HG03108 (cell line): ENCODE measurements around the gene FOXP2.
"Not testable (repeated sequence)": the region's sequence is repeated elsewhere in the genome, so short reads cannot be mapped to it uniquely, and the experiment has no call there.

Experiments used
- ATAC-seq: cut with Tn5 transposase; IDR thresholded peaks from one replicate; pipeline ENCODE4 v1.9.1; 2021; ENCODE audit warnings: moderate library complexity; ENCODE audit not compliant: unreplicated experiment

The FOXP2 gene

GRCh38 chr7:114419441-114420272, 5.0 kb downstream of the FOXP2 start:
- no peak for ATAC-seq

- no peak for ATAC-seq
Observed at GRCh38 chr7:114422507-114423501, 8.2 kb downstream of the FOXP2 start.

DNA sequence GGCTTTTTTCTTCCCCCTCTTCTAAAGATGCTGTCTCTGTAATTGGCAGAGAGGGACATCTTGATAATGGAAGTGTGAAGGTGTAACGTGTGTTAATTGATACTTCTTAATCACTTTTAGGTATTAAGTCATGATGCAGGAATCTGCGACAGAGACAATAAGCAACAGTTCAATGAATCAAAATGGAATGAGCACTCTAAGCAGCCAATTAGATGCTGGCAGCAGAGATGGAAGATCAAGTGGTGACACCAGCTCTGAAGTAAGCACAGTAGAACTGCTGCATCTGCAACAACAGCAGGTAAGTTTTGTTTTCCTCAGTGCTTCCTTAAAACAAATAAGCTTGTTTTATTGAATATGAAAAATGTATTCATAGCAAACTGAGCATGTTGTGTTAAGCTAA, 11.8 kb downstream of the FOXP2 start:
- no peak for ATAC-seq

GRCh38 chr7:114426824-114427223, 12.2 kb downstream of the FOXP2 start:
- no peak for ATAC-seq

DNA sequence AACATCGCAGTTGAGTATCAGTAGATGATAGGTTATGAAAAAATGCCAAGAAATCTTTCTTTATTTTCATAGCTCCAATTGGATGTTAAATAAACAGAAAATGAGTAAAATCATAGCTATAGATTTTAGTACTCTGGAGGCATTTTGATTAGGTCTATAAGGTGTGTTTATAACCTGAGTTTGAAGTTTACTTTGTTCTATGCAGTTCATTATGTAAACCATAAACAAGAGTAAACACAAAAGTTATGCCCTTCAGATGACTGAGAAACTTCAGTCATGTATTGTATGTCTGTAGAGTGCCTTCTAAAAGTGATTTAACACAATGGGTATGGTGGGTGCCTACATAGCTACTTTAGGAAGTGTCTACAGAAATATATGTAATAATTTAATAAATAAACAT, 13.6 kb downstream of the FOXP2 start:
- ATAC-seq = no peak

GRCh38 chr7:114431189-114431588, 16.6 kb downstream of the FOXP2 start:
- ATAC-seq = no peak

GRCh38 chr7:114432061-114432460, 17.4 kb downstream of the FOXP2 start:
- no peak for ATAC-seq

DNA sequence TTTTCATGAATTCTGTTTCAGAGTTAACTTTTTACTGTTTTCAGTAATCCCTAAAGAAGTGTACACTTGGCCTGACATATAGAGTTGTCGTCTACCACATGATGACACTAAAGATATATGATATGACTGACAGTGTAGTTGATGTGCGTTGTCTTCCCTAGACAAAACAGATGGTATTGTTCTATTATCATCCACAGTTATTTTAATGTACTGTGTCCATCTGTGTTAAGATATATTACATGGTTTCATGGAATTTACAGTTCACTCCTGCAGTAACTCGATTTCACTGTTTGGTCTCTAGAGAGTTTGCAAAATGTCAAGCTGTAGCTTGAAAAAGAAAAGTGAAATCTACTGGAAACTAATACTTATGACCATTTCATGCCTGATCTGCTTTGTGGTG, 18.1 kb downstream of the FOXP2 start:
- no peak for ATAC-seq

- ATAC-seq = no peak
Observed at GRCh38 chr7:114439581-114439980, 25.0 kb downstream of the FOXP2 start.

DNA sequence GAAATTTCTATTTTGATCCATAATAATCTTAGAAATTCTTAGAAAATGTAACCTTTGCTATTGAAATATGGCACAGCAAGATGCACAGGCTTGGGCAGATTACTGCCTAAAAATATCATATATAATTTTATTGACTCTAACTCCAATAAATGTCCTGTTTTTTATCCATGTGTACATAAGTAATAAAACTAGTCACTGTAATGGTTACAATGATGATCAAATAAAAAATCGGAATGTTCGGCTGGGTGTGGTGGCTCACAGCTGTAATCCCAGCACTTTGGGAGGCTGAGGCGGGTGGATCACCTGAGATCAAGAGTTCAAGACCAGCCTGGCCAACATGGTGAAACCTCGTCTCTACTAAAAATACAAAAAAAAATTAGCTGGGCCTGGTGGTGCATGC, 26.3 kb downstream of the FOXP2 start:
- ATAC-seq = not testable (repeated sequence)

DNA sequence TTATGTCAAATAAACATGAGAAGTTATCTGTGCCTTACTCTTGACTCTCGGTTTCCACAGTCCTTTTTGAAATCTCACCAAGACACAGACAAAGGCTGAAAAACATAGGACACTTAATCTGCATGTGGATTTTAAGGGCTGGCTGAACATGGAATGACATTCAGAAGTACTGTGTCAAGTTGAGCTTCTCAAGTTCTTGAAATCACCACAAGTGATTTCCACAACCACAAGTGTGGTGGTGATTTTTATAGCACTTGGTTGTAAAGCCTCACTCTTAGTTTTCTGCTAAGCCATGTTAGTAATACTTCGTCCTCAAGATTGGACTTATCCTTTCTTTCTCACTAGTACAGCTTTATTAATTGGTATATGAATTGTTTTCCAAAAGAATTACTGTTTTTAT, 29.6 kb downstream of the FOXP2 start:
- no peak for ATAC-seq

- ATAC-seq = no peak
Observed at GRCh38 chr7:114450431-114450830, 35.8 kb downstream of the FOXP2 start.

DNA sequence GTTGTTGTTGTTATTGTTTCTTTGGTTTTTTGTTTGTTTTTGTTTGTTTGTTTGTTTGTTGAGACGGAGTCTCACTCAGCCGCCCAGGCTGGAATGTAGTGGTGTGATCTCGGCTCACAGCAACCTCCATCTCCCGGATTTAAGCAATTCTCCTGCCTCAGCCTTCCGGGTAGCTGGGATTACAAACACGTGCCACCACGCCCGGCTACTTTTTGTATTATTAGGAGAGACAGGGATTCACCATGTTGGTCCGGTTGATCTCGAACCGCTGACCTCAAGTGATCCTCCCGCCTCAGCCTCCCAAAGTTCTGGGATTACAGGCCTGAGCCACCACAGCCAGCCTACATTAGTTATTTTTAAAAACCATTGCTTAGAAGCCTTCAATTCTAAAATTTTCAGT, 45.0 kb downstream of the FOXP2 start:
- ATAC-seq = no peak

DNA sequence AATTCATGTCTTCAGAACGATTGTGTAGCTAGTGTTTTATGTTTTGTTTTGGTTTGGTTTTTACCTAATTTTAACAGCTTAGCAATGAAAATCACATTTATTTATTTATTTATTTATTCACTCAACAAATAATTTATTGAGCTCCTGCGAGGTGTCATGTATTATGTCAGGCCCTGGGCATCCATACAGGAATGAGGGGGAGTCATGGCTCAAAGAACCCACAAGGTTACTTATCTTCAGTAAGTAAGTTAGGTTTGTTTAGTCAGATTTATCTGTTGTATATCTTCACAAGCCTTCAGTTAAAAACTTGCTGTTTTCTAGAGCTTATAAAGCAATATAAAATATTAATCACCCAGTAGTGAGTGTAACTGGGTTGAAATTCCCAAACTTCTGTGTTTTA, 45.4 kb downstream of the FOXP2 start:
- no peak for ATAC-seq

GRCh38 chr7:114466917-114467316, 52.3 kb downstream of the FOXP2 start:
- ATAC-seq = no peak

GRCh38 chr7:114468844-114469243, 54.2 kb downstream of the FOXP2 start:
- no peak for ATAC-seq

DNA sequence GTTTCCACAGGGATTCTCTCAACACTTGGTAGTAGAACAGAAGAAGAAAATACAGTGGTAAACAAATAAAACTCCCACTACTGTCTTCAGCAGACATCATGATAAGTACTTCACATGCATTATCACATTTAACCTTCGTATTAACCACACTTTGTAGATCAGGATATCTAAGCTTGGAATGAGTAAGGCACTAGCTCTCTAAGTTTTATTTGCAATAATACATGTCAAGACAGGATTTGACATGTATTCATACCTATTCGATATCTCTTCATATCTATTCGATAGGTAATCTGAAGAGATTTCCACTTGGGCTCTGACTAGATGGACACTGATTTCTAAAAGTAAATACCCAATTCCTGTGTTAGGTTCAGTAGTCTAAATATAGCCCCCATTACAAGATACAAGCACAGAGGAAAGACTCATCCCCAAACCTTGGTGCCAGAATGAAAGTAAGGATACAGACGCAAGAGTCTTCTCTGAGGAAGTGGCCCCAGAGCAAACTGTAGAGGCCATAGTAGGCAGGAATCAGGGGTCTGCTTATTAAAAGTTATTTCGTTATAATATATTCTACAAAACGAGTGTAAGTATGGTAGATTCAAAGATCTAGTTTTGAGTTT, 58.4 kb downstream of the FOXP2 start:
- no peak for ATAC-seq

- no peak for ATAC-seq
Observed at GRCh38 chr7:114478384-114478783, 63.8 kb downstream of the FOXP2 start.

DNA sequence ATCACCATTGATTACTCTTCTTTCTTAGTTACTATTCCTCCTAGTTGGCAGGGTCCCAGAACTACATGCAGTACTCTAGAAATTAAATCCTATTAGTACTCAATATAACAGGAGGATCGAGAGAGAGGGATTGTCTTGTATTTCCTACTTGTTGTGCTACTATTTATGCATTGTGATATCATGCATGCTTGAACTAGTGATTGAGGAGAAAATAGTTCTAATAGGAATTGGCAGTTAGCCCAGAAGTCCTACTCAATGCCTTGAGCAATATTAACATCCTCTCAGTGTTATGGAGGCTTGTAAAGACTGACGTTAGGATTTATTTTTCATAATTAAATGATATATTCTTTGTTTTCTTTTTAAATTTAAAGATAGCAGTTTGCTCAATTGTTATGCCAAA, 67.4 kb downstream of the FOXP2 start:
- no peak for ATAC-seq

- no peak for ATAC-seq
Observed at GRCh38 chr7:114484226-114484625, 69.6 kb downstream of the FOXP2 start.

DNA sequence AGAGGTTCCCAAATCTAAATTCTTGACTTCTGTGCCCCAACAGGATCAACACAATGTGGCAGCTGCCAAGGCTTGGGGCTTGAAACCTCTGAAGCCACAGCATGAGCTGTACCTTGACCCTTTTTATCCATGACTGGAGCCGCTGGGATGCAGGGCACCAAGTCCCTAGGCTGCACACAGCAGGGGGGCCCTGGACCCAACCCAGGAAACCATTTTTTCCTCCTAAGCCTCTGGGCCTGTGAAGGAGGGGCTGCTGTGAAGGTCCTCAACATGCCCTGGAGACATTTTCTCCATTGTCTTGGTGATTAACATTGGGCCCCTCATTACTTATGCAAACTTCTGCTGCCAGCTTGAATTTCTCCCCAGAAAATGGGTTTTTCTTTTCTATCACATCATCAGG, 72.6 kb downstream of the FOXP2 start:
- no peak for ATAC-seq
